ENCODE results near the gene METRN.
"Not testable (repeated sequence)": the region's sequence is repeated elsewhere in the genome, so short reads cannot be mapped to it uniquely, and the experiment has no call there.

The METRN gene

DNA sequence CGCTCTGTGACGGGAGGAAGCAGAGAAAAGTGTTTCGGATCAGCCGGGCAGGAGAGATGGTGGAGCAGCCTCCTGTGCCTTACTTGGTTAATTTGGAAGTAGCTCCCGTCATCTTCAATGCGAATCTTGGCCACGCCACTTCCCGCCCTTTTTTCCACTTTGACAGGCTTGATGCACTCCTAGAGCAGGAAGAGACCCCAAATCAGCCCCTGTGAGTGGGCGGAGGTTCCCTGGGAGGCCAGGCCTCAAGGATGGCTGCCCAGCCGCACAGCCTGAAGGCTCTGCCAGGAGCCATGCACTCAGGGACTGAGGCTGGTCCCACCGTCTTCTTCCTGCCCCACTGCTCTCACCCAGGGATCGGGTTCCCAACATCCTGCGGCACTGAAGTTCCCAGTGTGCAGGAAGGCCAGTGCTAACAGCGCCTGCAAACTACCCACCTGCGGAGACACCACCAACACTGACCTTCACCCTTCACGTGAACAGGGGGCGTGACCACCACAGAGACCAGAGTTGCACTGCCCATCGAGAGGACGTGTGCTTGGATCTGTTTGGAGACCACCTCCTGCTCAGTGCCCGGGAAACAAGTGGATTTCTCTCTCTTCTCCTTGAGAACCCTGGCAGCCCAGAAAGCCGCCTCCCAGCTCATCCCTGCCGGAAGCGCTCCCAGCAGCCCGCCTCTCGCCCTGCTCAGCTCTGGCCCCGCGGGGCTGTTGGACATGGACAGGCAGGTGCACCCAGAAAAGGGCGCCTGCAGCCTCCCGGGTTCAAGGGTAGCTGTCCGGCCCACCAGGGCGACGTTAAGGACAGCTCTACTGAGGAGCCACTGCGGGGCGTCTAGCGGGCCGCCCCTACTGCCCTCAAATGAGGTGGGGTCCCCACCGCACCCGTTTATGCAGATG lies 24.9 kb downstream of the METRN start:
- no peak for DNase-seq

DNA sequence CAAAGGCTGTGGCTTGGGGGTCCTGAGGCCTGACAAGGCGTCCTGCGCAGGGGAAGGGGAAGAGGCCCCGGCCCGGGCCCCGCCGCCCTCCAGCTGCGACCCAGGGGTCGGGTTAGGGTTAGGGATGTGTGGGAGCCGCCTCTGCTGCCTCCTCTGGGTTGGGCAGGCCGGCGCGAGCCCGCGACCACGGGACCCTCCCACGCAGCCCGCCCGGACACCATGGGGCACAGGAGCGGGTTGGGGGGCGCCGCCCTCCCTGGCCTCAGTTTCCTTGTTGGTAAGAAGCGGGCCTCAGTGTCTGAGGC lies 25.5 kb downstream of the METRN start:
- DNase-seq: no peak

DNA sequence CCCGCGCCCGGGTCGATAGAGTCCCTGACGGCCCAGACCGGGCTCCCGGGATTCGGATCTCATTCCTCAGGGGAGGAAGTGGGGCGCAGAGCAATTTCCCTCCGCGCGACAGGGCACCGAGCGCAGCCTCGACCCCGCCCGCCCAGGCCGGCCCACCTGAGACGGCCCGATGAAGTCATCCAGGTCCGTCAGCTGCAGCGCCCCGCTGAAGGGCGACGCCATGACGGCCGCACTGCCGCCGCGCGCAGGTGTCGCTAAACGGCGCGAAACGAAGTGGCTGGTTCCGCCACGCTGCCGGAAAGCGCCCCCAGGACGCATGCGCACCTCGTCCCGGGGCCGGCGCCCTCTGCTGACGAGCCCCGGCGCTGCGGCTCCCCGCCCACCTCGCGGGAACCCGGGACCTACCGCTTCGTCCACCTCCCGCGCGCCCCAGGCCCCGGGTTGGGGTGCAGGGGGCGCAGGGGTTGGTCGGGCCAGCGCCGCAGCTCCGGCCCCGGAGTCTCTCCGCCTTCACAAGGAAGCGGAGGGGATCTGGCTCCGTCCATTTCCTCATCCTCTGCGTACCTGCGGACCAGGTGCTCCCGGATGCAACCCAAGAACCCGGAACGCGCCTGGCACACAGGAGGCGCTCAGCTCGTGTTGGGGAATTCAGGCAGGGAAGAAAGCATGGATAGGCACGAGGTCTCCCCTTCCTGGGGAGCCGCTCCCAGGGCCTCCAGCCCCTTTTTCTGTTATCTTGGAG lies 26.0 kb downstream of the METRN start, which contains the start of gene CIAO3:
Gene CIAO3, minus strand, starts transcription at position 234 of the 742 bp plus-strand sequence. Its CDS starts 12 bp downstream, at position 222.
- peak; percentile 55 for DNase-seq

DNA sequence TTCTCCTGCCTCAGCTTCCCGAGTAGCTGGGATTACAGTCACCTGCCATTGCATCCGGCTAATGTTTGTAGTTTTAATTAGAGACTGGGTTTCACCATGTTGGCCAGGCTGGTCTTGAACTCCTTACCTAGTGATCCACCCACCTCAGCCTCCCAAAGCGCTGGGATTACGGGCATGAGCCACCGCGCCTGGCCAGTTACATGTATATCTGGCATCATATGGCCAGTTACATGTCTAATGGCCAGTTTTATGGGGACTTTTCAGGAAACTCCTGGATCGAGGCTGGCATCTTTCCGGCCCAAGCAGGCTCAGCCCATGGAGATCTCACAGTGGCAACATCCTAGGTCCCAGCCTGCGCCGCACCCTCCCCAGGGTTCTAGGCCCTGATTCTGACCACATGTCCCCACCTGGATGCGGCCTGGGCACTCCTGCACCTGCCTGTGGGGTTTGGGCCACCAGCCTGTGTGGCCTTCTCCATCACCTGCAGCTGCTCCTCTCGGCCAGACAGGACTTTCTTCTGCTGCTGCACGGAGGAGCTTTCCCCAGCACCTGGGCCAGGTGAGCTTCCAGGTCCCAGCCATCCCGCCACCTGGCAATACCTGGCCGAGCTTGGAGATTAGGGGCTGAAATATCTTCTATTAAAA lies 27.2 kb downstream of the METRN start:
- no peak for DNase-seq

DNA sequence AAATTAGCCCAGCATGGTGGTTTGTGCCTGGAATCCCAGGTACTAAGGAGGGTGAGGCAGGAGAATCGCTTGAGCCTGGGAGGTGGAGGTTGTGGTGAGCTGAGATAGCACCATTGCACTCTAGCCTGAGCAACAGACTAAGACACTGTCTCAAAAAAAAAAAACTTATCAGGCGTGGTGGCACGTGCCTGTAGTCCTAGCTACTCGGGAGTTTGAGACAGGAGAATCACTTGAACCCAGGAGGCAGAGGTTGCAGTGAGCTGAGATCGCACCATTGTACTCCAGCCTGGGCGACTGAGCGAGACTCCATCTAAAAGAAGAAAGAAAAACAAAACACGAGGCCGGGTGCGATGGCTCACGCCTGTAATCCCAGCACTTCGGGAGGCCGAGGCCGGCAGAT lies 28.0 kb downstream of the METRN start:
- DNase-seq: not testable (repeated sequence)

DNA sequence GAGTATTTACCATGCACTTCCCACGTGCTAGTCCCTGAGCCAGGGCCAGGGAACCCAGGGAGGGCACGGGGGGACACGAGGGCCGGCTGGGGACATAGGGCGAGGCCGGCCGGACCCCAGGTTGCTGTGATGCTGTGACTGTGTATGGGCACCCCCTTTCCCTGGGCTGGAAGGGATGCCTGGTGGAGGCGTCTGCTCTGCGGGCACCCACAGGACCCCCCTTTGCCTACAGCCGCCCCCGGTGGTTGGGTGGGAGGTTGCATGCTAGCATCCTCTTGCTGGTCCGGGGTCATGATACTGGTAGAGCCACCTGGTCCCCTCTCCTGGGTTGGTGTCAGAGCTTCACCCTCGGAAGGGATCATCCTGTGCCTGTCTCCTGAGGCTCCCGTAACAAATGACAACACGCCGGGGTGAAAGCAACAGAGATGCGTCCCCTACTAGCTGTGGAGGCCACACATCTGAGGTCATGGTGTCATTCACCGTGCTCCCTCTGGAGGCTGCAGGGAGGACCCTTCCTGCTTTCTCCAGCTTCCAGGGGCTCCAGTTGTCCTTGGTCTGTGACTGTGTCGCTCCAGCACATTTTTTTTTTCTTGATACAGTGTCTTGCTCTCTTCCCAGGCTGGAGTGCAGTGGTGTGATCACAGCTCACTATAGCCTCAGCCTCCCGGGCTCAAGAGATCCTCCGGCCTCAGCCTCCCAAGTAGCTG lies 29.0 kb downstream of the METRN start:
- no peak for DNase-seq

DNA sequence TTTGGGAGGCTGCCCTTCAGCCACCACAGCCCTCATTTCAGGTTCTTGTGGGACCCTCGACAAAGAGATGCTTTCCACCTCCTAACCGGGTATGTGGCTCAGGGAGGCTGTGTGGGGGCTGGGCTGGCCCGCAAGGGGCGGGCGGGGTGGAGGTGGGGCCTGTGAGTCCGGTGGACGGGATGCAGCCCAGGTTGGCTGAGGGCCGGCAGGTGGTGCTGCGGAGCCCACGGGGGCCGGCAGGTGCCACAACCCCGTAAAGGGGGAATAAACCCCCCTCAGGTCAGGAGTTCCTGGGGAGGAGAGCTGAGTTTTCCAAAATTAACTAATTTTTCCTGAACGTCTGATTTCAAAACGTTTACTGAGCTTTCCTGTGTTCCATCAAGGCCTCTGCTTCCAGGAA lies 30.8 kb downstream of the METRN start:
- DNase-seq: no peak

DNA sequence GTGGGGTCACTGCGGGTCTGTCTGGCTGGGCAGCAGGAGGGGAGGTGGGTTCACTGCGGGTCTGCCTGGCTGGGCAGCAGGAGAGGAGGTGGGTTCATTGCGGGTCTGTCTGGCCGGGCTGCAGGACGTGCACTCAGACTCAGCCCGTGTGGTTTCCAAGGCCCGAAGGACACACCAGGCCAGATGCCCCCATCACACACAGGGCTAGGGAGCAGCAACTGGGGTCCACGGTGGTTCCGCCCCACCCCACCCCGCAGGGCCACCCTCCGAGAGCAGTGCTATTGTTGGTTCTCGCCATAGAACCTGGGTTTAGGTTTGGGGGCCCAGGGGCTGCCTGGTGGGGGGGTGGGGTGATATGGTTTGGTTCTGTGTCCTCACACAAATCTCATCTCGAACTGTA lies 31.7 kb downstream of the METRN start:
- DNase-seq: no peak

DNA sequence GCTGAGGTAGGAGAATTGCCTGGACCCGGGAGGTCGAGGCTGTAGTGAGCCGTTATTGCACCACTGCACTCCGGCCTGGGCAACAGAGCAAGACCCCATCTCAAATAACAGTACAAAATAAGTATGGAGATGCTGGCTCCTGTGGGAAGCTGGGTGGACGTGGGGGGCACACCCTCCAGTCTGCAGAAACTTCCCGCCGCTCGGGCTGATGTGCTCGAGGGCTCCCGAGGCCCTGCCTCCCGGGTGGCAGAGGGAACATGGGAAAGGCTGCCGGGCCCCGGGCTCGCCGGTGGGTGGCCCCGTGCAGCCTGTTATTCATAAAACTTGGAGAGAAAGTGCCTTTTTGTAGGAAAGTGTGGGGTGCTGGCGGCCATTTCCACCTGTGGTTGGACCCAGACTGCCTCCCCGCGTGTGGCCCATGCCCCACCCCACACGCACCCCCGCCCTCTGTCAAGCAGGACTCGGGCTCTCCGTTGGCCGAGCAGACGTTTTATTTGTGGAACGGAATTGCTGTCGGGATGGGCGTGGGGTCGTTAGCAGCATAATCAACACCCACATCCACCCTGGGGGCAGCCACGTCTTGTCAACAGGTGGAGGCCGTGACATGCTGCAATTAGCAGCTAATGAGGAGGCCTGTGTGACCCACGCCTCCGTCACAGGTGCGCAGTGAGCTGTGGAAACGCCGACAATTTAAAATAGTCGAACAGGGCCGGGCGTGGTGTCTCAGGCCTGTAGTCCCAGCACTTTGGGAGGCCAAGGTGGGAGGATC lies 33.2 kb downstream of the METRN start:
- no peak for DNase-seq

DNA sequence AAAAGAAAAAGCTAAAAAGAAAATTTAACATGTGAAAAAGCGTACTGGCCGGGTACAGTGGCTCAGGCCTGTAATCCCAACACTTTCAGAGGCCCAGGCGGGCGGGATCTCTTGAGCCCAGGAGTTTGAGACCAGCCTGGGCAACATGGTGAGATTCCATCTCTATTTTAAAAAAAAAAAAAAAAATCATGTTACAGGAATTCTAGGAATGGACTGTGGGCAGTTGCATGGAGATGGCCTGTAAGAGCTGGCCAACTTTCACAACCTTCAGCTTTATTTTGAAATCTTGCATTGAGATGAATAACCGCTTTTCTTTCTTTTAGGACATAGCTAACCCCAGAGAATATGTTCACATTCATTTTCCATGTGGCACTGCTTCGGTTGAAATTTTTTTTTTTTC lies 34.1 kb downstream of the METRN start:
- DNase-seq: no peak

DNA sequence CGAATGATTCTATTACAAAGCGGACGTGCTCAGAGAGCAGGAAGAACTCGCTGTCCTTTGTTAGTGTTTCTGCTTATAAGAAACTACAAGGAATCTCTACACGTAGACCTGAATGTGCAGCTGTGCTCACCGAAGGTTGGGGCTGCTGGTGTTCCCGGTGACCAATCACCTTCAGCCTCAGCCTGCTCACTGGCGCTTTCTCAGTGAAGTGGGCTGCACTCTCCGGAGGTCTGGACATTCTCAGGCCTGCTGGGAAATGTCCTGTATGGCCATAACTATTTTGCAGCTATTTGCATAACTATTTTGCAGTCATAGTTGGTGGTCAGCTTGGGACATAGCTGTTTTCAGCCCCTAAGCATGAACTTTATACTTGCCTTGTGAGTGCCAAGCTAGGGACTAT lies 35.6 kb downstream of the METRN start:
- no peak for DNase-seq

DNA sequence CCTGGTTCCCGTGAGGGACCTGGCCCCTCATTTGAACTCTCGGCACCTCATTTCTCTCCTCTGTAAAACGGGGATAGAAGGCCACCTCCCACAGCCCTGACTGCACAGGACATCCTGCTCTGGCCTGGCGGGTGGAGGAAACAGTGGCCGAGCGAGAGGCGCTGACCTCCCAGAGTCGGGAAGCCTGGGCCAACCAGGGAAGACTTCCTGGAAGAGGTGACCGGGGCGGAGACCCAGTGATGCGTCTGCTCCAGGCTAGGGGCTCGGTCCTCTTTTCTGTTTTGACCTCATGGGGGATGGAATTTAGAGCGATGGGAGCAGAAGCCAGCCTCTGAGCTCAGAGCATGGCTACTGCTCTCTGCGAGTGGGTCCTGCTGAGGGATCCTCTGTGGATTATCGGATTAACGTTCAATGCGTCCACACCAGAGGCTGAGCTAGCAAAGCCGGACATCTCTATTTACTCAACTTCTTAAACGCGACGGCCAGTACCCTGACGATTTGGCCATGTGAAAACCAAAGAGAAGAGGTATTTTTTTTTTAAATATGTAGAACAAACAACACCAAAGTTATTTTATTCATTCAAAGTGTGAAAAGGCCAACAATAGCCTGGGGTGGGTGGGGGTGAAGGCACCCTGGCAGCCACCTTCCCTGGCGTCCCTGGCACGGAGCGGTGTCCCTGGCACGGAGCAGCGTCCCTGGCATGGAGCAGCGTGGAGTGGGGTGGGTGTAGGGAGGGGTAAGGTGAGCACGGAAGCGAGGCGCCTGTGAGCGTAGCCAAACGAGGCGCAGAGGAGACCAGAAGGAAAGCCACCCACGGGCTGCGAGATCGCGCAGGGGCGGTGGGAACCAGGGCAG lies 36.5 kb downstream of the METRN start:
- no peak for DNase-seq

DNA sequence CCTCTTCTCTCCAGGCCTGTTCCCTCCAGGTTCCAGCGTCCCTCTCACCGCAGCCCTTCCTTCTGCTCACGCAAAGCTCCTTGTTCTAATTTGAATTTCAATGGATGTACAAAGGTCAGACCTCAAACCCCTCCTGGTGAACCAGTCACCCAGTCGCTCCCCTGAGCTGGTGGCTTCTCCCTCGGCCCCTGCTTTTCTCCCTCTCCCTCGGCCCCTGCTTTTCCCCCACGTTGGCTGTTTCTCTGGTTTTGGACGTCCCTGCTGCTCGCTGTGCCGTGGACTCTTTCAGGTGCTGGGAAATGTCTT lies 37.0 kb downstream of the METRN start:
- no peak for DNase-seq

DNA sequence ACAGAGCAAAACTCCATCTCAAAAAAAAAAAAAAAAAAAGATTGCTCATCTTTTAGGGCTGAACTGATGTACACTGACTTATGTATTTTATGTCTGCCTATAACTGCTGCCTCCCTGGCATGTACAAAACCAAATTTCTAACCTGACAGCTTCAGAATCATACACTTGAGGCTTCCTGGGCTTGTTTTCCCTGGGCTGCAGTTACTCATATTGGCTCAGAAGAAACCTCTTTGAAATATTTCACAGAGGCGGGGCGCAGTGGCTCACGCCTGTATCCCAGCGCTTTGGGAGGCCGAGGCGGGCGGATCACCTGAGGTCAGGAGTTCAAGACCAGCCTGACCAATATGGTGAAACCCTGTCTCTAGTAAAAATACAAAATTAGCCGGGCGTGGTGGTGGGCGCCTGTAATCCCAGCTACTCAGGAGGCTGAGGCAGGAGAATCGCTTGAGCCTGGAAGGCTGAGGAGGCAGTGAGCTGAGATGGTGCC lies 39.2 kb downstream of the METRN start:
- not testable (repeated sequence) for DNase-seq

DNA sequence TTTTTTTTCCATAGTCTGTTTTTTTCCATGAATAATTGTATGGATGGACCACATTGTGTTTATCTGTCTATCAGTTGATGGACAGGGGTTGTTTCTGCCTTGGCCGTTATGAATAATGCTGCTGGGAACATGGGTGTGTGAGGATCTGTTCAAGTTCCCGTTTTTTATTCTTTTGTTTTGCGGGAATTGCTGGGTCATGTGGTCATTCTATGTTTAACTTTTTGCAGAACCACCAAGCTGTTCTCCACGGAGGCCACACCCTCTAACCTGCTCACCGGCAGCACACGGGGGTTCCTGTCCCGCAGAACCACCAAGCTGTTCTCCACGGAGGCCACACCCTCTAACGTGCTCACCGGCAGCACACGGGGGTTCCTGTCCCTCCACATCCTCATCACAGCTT lies 39.7 kb downstream of the METRN start:
- no peak for DNase-seq

DNA sequence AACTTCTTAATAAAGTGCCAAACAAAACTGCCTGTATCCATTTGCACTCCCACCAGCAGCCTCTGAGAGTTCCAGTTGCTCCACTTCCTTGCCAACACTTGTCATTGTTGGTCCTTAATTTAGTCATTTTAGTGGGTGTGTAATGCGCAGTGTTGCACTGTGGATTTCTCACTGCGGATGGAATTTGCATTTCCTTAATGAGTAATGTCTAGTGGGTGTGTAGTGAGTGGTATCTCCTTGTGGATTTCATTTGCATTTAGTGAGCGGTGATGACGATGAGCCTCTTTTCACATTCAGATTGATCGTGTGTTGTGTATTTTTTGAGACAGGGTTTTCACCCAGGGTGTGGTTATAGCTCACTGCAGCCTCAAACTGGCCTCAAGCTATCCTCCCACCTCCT lies 41.5 kb downstream of the METRN start:
- no peak for DNase-seq

DNA sequence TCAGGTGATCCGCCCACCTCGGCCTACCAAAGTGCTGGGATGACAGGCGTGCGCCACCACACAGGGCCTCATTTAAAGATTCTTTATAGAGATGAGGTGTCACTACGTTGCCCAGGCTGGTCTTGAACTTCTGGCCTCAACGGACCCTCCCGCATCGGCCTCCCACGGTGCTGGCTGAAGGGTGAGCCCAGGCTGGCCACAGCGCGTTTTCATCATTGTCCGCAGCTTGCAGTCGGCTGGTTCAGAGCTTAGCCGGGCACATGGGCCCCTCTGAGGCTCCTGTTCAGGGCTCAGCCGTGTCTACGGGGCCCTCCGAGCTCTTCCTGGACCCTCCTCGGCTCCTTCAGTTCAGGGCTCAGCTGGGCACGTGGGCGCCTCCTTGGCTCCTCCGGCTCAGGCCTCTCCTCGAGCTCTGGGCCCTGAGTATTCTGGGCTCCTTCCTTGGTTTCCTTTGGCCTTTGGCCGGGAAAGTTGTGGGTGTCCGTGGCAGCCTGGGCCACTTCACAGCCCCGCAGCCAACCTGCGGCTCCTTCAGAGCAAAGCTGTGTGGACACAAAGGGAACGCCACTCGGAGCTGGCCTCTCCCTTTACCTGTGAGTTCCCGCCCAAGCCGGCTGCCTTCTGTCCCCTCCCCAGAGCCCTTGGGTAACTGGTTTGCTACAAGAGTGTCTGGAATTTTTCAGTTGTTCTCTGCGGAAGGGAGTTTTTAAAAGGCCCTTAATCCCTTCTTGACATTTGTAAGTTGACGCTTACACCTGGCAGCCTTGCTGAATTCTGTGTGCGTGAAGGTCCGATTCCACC lies 44.4 kb downstream of the METRN start:
- DNase-seq: no peak

DNA sequence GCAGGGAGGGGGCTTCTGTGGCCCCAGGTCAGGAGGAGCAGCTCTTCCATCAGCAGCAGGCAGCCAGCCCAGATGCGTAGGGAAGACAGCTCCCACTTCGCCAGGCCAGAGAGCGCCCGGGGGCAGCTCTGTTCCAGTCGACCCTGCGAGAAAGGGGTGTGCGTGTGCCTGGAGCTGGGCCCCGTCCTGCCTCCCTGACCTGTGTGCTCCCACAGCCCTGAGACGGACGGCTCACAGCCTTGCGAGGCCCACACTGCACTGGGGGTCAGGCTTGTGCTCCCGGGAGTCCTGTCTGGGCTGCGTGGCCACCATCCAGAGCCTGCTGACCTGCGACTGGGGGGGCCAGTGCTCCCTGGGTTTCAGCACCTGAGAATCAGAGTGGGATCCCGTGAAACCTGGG lies 45.1 kb downstream of the METRN start:
- no peak for DNase-seq

DNA sequence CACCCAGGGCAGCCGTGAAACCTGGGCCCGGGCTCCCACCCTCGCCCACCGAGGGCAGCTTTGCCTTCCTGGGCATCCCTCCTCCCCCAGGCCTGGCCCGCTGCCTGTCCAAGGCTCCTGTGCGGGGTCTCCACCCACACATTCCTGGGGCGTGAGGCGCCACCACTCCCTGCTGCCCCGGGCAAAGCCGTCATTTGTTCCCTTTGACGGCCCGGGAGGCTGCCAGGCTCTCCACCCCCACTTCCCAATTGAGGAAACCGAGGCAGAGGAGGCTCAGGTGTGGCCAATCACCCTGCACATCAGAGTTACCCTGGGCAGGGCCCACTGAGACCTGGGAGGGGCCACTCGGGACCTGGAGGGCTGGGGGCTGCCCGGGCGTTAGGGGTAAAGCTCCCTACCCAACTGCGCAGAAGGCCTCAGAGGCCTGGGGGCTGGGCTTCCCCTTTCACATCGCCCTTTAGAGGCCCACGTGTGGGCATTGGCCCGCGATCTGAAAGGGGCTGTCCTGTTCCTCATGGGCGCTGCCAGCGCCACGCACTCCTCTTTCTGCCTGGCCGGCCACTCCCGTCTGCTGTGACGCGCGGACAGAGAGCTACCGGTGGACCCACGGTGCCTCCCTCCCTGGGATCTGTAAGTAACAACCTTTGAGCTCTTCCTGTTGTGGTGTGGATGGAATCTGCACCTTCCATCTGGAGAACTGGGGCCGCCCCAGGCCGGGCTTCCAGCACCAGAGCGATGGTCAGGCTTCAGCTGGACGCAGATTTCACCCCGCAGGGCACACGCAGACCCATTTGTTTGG lies 45.8 kb downstream of the METRN start, which contains the start of gene MSLN:
Gene MSLN, plus strand, starts transcription at position 190 of the 799 bp plus-strand sequence. CDS start 1,947 bp downstream, outside the sequence.
- no peak for DNase-seq

Data from DMS 273 treated with DMSO at 0.1 percent for 48 hours (cell line).